Lower lobe of right lung (tissue), 2 donors: ENCODE results near the gene RASD1. TPM values are rescaled to one million over a fixed set of nuclear protein-coding genes. Genes with fewer than 3 reads are reported as not detected.
A peak's percentile ranks its signal among the peaks of the same experiment; 100 is the strongest.

ENCODE experiments used
- ATAC-seq, 2 donors: fragments of 200-7000 bp; cut with Tn5 transposase; one replicate each; pipeline ENCODE4 v1.9.1; 2020 to 2022; ENCODE audit warnings: mild to moderate bottlenecking in 2 of 2, moderate library complexity in 2 of 2
- DNase-seq: peaks from one replicate; pipeline ENCODE4 v3.0.0-alpha.2; 2020
- H3K27ac ChIP-seq: fragments of 200-600 bp; one replicate; pipeline ENCODE4 v1.8.0; 2022
- H3K27me3 ChIP-seq: fragments of 200-600 bp; one replicate; pipeline ENCODE4 v1.8.0; 2022; ENCODE audit warnings: low read depth
- H3K36me3 ChIP-seq: fragments of 200-600 bp; one replicate; pipeline ENCODE4 v1.8.0; 2022; ENCODE audit warnings: mild to moderate bottlenecking
- H3K4me1 ChIP-seq: fragments of 200-600 bp; one replicate; pipeline ENCODE4 v1.8.0; 2022
- H3K4me3 ChIP-seq: fragments of 200-600 bp; one replicate; pipeline ENCODE4 v1.8.0; 2022; ENCODE audit warnings: mild to moderate bottlenecking
- H3K9me3 ChIP-seq: fragments of 200-600 bp; one replicate; pipeline ENCODE4 v1.8.0; 2022
- intact Hi-C: fragments of 100-400 bp; cut with DNase I; formaldehyde crosslinking; loops from one replicate; pipeline ENCODE4 v1.11.0; 2022
- total RNA-seq: library from RNA; stranded (reverse); fragmentation: NEBNext Ultra II Directional; extraction: Animal tissue kit (Norgen Biotek cat#: 25700); gene quantifications from one replicate; pipeline ENCODE4 v1.2.1, GENCODE V29; 2021
- TF ChIP-seq, protein P1 (sequence below): fragments of 200-600 bp; IDR thresholded peaks from one replicate; pipeline ENCODE4 v1.8.0; 2022; ENCODE audit warnings: antibody characterized with exemption, mild to moderate bottlenecking
- donor health status: DM: no; HTN: yes; CAD: no; lungs with severe emphysema.

RASD1 gene
- total RNA-seq, 1 donor from 2014 or later, result 24.6 TPM

GRCh38 chr17:17485420-17485819 lies 10.8 kb downstream of the RASD1 start:
- no peaks in the 10 kb centered on the region for H3K27me3 ChIP-seq

GRCh38 chr17:17484451-17484899 lies 11.7 kb downstream of the RASD1 start:
- no peak overlapping the region for H3K27ac ChIP-seq
- peak in 1 of 2 donors; percentile 27 for ATAC-seq
- no peaks in the 10 kb centered on the region for H3K9me3 ChIP-seq
- DNase-seq, result no peak
- no peak overlapping the region for H3K4me3 ChIP-seq
- H3K36me3 ChIP-seq, result peaks cover 21% of the 10 kb centered on the region
- intact Hi-C loops, result no loop called here
- TF ChIP-seq, protein P1, sequence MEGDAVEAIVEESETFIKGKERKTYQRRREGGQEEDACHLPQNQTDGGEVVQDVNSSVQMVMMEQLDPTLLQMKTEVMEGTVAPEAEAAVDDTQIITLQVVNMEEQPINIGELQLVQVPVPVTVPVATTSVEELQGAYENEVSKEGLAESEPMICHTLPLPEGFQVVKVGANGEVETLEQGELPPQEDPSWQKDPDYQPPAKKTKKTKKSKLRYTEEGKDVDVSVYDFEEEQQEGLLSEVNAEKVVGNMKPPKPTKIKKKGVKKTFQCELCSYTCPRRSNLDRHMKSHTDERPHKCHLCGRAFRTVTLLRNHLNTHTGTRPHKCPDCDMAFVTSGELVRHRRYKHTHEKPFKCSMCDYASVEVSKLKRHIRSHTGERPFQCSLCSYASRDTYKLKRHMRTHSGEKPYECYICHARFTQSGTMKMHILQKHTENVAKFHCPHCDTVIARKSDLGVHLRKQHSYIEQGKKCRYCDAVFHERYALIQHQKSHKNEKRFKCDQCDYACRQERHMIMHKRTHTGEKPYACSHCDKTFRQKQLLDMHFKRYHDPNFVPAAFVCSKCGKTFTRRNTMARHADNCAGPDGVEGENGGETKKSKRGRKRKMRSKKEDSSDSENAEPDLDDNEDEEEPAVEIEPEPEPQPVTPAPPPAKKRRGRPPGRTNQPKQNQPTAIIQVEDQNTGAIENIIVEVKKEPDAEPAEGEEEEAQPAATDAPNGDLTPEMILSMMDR, result no peak
- H3K27me3 ChIP-seq, result no peaks in the 10 kb centered on the region
- peaks cover 4% of the 10 kb centered on the region for H3K4me1 ChIP-seq

More at GRCh38 chr17:17485420-17485819, 10.8 kb downstream of the RASD1 start:
- Histone ChIP-seq H3K36me3 (peaks cover 21% of the 10 kb centered on the region), H3K9me3 (no peaks in the 10 kb centered on the region), H3K4me1 (peaks cover 3% of the 10 kb centered on the region), H3K27ac (no peak overlapping the region), H3K4me3 (no peak overlapping the region)
- intact Hi-C loops, result no loop called here
- TF ChIP-seq, protein P1, result no peak
- ATAC-seq, result no peak
- no peak for DNase-seq

DNA sequence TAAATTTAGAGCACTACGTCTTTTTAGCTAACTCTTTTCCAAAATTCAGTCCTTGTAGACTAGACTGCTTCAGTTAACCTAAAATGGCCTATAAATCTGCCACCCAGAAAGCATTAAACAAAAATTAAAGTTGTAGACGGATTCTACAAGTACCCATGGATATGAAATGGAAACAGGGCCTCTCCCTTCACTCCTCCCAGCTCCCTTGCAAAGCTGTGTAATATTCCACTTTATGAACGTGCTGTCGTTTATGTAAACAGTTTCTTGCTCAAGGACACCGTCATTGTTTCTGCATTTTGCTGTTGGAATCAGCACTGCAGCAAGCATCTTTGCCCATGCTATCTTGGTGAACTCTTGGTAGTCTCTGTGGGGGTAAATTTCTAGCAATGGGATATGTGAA lies 14.3 kb downstream of the RASD1 start:
- ATAC-seq, result no peak
- TF ChIP-seq, protein P1, result no peak
- no peak for DNase-seq

GRCh38 chr17:17480593-17481148 lies 15.5 kb downstream of the RASD1 start:
- DNase-seq (no peak), ATAC-seq (no peak)
- no peaks in the 10 kb centered on the region for H3K27me3 ChIP-seq
- no peaks in the 10 kb centered on the region for H3K9me3 ChIP-seq
- H3K27ac ChIP-seq, result no peak overlapping the region
- TF ChIP-seq, protein P1, result no peak
- intact Hi-C loops, result no loop called here
- H3K4me1 ChIP-seq, result peaks cover 27% of the 10 kb centered on the region
- H3K4me3 ChIP-seq, result no peak overlapping the region
- peaks cover 5% of the 10 kb centered on the region for H3K36me3 ChIP-seq

More for the DNA sequence above, 14.3 kb downstream of the RASD1 start:
- Histone ChIP-seq H3K9me3 (no peaks in the 10 kb centered on the region), H3K4me3 (no peak overlapping the region), H3K27me3 (no peaks in the 10 kb centered on the region), H3K36me3 (peaks cover 10% of the 10 kb centered on the region), H3K4me1 (peaks cover 27% of the 10 kb centered on the region), H3K27ac (no peak overlapping the region)
- intact Hi-C loops, result no loop called here

GRCh38 chr17:17479209-17479608 lies 17.0 kb downstream of the RASD1 start:
- H3K4me1 ChIP-seq, result peaks cover 27% of the 10 kb centered on the region
- peaks cover under 1% of the 10 kb centered on the region for H3K36me3 ChIP-seq
- DNase-seq, result no peak
- no peak for ATAC-seq
- no peaks in the 10 kb centered on the region for H3K27me3 ChIP-seq
- TF ChIP-seq, protein P1, result no peak
- intact Hi-C loops, result no loop called here
- H3K27ac ChIP-seq, result no peak overlapping the region
- no peak overlapping the region for H3K4me3 ChIP-seq
- no peaks in the 10 kb centered on the region for H3K9me3 ChIP-seq
